Endodermal cell (in vitro differentiated cells): Measurements from ENCODE around the gene SLC16A4. TPM values are rescaled to one million over a fixed set of nuclear protein-coding genes. Genes with fewer than 3 reads are reported as not detected.

Experiments used
- DNase-seq: peaks from one replicate; pipeline ENCODE4 v3.0.0-alpha.2; 2017
- H3K27ac ChIP-seq: 2 replicates; pipeline ENCODE4 v1.5.1; 2013; ENCODE audit warnings: mild to moderate bottlenecking, low read depth, low read length, moderate library complexity
- H3K27me3 ChIP-seq: 2 replicates; pipeline ENCODE4 v1.6.1; 2013; ENCODE audit warnings: mild to moderate bottlenecking, low read length, moderate library complexity; ENCODE audit not compliant: insufficient read depth, control insufficient read depth, poor library complexity, severe bottlenecking
- H3K36me3 ChIP-seq: 2 replicates; pipeline ENCODE4 v1.7.0; 2013; ENCODE audit warnings: mild to moderate bottlenecking, low read length, moderate library complexity; ENCODE audit not compliant: control insufficient read depth, insufficient read depth
- H3K4me1 ChIP-seq: one replicate; pipeline ENCODE4 v1.7.0; 2013; ENCODE audit warnings: low read length; ENCODE audit not compliant: control insufficient read depth, insufficient read depth
- H3K4me3 ChIP-seq: 2 replicates; pipeline ENCODE4 v1.5.1; 2013; ENCODE audit warnings: mild to moderate bottlenecking, low read length, moderate library complexity
- H3K9ac ChIP-seq: 2 replicates; pipeline ENCODE4 v1.6.1; 2013; ENCODE audit warnings: mild to moderate bottlenecking, low read length, moderate library complexity; ENCODE audit not compliant: poor library complexity, severe bottlenecking; ENCODE audit errors: extremely low read depth
- H3K9me3 ChIP-seq: 2 replicates; pipeline ENCODE4 v1.6.1; 2013; ENCODE audit warnings: mild to moderate bottlenecking, low read length, moderate library complexity; ENCODE audit not compliant: control insufficient read depth
- H3K27ac Mint-ChIP-seq: 2 replicates; pipeline ENCODE4 v1.8.0; 2020; ENCODE audit warnings: mixed read lengths
- H3K27me3 Mint-ChIP-seq: 2 replicates; pipeline ENCODE4 v1.8.0; 2021; ENCODE audit warnings: mild to moderate bottlenecking, mixed read lengths; ENCODE audit not compliant: insufficient read depth
- H3K36me3 Mint-ChIP-seq: 2 replicates; pipeline ENCODE4 v1.8.0; 2020; ENCODE audit warnings: low read depth, mixed read lengths
- H3K4me1 Mint-ChIP-seq: 2 replicates; pipeline ENCODE4 v1.8.0; 2020; ENCODE audit warnings: mixed read lengths
- H3K4me3 Mint-ChIP-seq: 2 replicates; pipeline ENCODE4 v1.8.0; 2020; ENCODE audit warnings: mild to moderate bottlenecking, moderate library complexity, mixed read lengths
- H3K9me3 Mint-ChIP-seq: 2 replicates; pipeline ENCODE4 v1.8.0; 2020; ENCODE audit warnings: mild to moderate bottlenecking, mixed read lengths
- CTCF ChIP-seq: fragments of 200-600 bp; sonication (generic); conservative IDR thresholded peaks from 2 replicates; pipeline ENCODE4 v1.5.0; 2021; ENCODE audit warnings: antibody characterized with exemption, mild to moderate bottlenecking
- WGBS, 2 experiments: methylation state at CpG; one replicate each; pipeline versions ENCODE4 v1.1.5 to v1.1.7; 2013; ENCODE audit warnings: missing lambda C conversion rate in 2 of 2, mixed read lengths in 1 of 2; ENCODE audit not compliant: insufficient coverage in 1 of 2, insufficient read length in 1 of 2; 5-methylcytosine and 5-hydroxymethylcytosine counted together
- total RNA-seq, 2 donors: library from RNA; stranded (reverse); fragmentation: NEBNext Ultra II Directional in 1 of 2; extraction: Animal tissue kit (Norgen Biotek cat#: 25700) in 1 of 2; gene quantifications; 2 replicates in 1 of 2; 3 replicates in 1 of 2; pipeline ENCODE4 v1.2.1, GENCODE V29; 2021

SLC16A4 gene
- total RNA-seq, 2 donors from 2014 or later, result 0.55 to 0.86 TPM

DNA sequence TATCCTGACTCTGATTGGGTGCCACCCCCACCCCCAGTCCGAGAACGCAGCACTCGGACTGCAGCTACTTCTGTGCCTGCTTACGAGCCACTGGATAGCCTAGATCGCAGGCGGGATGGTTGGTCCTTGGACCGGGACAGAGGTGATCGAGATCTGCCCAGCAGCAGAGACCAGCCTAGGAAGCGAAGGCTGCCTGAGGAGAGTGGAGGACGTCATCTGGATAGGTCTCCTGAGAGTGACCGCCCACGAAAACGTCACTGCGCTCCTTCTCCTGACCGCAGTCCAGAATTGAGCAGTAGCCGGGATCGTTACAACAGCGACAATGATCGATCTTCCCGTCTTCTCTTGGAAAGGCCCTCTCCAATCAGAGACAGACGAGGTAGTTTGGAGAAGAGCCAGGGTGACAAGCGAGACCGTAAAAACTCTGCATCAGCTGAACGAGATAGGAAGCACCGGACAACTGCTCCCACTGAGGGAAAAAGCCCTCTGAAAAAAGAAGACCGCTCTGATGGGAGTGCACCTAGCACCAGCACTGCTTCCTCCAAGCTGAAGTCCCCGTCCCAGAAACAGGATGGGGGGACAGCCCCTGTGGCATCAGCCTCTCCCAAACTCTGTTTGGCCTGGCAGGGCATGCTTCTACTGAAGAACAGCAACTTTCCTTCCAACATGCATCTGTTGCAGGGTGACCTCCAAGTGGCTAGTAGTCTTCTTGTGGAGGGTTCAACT lies 49.5 kb downstream of the SLC16A4 start:
- no peak for TF ChIP-seq CTCF
- Histone ChIP-seq H3K4me1 (peaks cover 27% of the 10 kb centered on the region), H3K27me3 (no peaks in the 10 kb centered on the region), H3K9ac (no peak overlapping the region), H3K27ac (no peak overlapping the region), H3K36me3 (peaks cover 55% of the 10 kb centered on the region), H3K9me3 (no peaks in the 10 kb centered on the region), H3K4me3 (peak overlapping the region; percentile 97)
- Mint-ChIP-seq H3K4me3 (no peak overlapping the region), H3K4me1 (peaks cover 54% of the 10 kb centered on the region), H3K27ac (peak overlapping the region; percentile 70), H3K36me3 (peaks cover 44% of the 10 kb centered on the region), H3K9me3 (peaks cover 1% of the 10 kb centered on the region), H3K27me3 (no peaks in the 10 kb centered on the region)
- WGBS, 2 experiments, result 93 to 96% methylated on average over 16 to 27 of the region's 27 CpGs
- DNase-seq, result no peak

DNA sequence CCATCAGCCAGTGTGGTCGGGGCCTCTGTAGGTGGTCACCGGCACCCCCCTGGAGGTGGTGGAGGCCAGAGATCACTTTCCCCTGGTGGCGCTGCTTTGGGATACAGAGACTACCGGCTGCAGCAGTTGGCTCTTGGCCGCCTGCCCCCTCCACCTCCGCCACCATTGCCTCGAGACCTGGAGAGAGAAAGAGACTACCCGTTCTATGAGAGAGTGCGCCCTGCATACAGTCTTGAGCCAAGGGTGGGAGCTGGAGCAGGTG lies 50.7 kb downstream of the SLC16A4 start:
- WGBS, 2 experiments, result 7 to 9% methylated on average over 3 to 9 of the region's 9 CpGs
- no peak for TF ChIP-seq CTCF
- peaks cover 40% of the 10 kb centered on the region for H3K36me3 Mint-ChIP-seq

DNA sequence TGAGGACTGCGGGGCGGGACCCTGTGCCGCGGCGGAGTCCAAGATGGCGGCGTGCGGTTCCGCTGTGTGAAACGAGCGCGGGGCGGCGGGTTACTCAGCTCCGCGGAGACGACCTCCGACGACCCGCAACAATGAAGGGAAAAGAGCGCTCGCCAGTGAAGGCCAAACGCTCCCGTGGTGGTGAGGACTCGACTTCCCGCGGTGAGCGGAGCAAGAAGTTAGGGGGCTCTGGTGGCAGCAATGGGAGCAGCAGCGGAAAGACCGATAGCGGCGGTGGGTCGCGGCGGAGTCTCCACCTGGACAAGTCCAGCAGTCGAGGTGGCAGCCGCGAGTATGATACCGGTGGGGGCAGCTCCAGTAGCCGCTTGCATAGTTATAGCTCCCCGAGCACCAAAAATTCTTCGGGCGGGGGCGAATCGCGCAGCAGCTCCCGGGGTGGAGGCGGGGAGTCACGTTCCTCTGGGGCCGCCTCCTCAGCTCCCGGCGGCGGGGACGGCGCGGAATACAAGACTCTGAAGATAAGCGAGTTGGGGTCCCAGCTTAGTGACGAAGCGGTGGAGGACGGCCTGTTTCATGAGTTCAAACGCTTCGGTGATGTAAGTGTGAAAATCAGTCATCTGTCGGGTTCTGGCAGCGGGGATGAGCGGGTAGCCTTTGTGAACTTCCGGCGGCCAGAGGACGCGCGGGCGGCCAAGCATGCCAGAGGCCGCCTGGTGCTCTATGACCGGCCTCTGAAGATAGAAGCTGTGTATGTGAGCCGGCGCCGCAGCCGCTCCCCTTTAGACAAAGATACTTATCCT lies 51.2 kb downstream of the SLC16A4 start:
- H3K9me3 ChIP-seq, result peaks cover 6% of the 10 kb centered on the region
- Mint-ChIP-seq H3K27ac (no peak overlapping the region), H3K27me3 (no peaks in the 10 kb centered on the region), H3K9me3 (peaks cover 6% of the 10 kb centered on the region), H3K4me1 (peaks cover 46% of the 10 kb centered on the region), H3K4me3 (no peak overlapping the region), H3K36me3 (peaks cover 40% of the 10 kb centered on the region)
- H3K4me3 ChIP-seq, result peak overlapping the region; percentile 97
- peak overlapping the region; percentile 96 for H3K9ac ChIP-seq
- DNase-seq, result peak; percentile 86
- H3K27ac ChIP-seq, result peak overlapping the region; percentile 88
- H3K27me3 ChIP-seq, result no peaks in the 10 kb centered on the region
- peak; percentile 67 for TF ChIP-seq CTCF
- H3K36me3 ChIP-seq, result peaks cover 43% of the 10 kb centered on the region
- 0% methylated on average over 39 to 77 of the region's 77 CpGs for WGBS, 2 experiments
- peaks cover 27% of the 10 kb centered on the region for H3K4me1 ChIP-seq

More for the DNA sequence above, 50.7 kb downstream of the SLC16A4 start:
- H3K9me3 Mint-ChIP-seq, result peaks cover 6% of the 10 kb centered on the region
- H3K4me3 Mint-ChIP-seq, result no peak overlapping the region
- peaks cover 48% of the 10 kb centered on the region for H3K36me3 ChIP-seq
- no peak overlapping the region for H3K27ac ChIP-seq
- H3K27me3 ChIP-seq, result no peaks in the 10 kb centered on the region
- no peak for DNase-seq
- no peaks in the 10 kb centered on the region for H3K27me3 Mint-ChIP-seq
- H3K27ac Mint-ChIP-seq, result no peak overlapping the region
- H3K9me3 ChIP-seq, result peaks cover 6% of the 10 kb centered on the region
- H3K4me1 ChIP-seq, result peaks cover 27% of the 10 kb centered on the region
- H3K4me3 ChIP-seq, result peak overlapping the region; percentile 97
- peak overlapping the region; percentile 96 for H3K9ac ChIP-seq
- H3K4me1 Mint-ChIP-seq, result peaks cover 46% of the 10 kb centered on the region
